Measurements from ENCODE around the gene SIM1.

SIM1 gene

GRCh38 chr6:100456141-100456907 is 8.4 kb downstream of the SIM1 start:
- no peak for DNase-seq

DNA sequence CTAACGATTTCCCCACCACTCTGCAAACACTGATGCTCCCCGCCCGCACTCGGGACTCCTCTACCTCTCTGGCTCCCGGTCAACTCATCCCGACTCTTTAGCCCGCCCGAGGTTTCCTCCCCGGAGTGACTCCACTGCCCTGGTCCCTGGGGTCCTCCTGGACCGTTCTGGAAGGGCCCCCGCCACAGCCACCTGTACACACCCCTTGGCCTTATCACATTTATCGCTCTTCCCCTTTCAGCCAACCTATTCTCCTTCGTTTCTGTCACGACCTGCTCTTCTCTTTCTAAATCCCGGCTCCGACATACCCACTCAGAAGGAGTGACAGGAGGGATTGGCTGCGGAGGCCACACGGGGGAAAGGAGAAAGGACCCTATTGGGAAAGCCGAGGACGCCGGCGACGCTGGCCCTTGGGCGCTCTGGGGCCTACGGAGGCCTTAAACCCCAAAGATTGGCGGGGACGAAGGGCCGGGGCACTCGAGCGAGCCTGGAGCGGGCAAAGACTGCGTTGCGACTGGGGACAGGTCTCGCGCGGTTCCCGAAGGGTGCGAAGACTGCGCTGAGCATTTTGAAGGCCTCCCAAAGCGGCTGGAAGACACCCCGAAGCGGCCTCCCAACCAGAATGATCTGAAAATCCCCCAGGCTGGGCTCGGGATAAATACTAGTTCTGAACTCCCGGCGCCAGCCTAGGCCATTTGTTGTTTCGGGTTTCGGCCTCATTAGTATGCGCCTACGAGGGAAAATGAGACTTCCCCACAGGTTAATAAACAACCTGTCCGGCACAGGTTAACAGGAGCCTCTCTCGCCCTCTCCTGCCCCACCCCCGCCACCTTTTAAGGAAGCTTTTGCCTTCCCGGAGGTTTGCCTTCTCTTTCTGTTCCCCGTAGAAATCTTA is 9.2 kb downstream of the SIM1 start:
- peak; percentile 8 for DNase-seq

GRCh38 chr6:100454551-100455229 is 10.0 kb downstream of the SIM1 start:
- no peak for DNase-seq

- DNase-seq: no peak
Measured at GRCh38 chr6:100453701-100454521, 10.8 kb downstream of the SIM1 start.

GRCh38 chr6:100452998-100453397 is 11.7 kb downstream of the SIM1 start:
- no peak for DNase-seq

GRCh38 chr6:100451577-100451976 is 13.1 kb downstream of the SIM1 start:
- no peak for DNase-seq

DNA sequence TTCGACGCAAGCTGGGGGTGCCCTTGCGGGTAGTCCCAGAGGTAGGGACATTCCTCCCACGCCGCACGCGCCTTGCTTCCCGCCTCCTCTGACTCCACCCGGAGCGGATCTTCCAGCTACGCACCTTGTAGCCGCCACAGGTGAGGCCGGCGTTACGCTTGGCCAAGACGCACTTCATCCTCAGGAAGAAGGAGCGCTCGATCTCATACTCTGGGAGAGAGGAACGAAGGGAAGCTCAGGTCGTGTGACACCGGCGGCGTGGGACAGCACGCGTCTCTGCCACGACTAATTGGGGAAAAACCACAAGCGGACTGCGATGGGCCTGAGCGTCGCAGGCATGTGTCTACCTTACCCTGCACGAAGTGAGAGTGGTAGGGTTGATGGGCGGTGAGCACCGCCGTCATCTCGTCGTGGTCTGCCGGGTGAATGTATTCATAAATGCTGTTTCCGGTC is 15.5 kb downstream of the SIM1 start:
- no peak for DNase-seq

DNA sequence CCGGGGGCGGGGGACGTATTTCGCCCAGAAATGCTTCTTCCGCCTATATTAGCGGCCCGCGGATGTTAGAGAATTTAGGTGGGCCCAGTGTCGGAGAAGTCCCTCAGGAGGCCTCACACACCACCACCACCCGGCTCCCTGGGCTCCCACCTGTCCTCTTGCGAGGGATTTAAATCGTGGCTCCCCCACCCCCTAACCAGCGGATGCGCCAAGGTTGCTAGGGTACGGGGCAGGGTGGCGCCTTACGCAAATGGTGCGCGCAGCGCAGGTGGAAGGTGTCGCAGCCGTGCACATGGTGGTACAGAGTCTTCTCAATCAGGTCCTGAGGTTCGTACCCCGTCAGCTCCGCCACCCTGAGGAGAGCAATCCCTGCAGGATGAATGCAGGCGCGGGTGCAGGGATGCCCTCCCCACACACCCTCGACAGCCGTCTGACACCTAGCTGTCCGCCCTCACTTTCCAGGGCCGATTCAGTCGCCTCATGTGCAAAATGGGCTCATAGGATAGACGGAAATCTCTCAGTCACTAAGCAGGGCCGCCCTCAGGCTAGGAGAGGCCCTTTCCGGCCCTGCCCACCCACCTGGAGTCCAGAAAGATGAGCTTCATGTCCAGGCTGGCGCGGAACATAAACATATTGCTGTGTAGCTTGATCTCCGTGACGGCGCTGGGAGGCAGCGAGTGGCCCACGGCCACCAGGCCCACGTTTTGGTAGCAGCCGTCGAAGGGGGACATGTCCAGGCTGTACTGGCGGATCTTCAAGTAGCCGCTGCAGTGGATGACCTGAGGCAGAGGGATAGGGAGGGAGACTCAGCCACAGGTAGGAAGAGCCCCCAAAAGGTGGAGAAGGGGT is 16.6 kb downstream of the SIM1 start:
- DNase-seq: no peak

DNA sequence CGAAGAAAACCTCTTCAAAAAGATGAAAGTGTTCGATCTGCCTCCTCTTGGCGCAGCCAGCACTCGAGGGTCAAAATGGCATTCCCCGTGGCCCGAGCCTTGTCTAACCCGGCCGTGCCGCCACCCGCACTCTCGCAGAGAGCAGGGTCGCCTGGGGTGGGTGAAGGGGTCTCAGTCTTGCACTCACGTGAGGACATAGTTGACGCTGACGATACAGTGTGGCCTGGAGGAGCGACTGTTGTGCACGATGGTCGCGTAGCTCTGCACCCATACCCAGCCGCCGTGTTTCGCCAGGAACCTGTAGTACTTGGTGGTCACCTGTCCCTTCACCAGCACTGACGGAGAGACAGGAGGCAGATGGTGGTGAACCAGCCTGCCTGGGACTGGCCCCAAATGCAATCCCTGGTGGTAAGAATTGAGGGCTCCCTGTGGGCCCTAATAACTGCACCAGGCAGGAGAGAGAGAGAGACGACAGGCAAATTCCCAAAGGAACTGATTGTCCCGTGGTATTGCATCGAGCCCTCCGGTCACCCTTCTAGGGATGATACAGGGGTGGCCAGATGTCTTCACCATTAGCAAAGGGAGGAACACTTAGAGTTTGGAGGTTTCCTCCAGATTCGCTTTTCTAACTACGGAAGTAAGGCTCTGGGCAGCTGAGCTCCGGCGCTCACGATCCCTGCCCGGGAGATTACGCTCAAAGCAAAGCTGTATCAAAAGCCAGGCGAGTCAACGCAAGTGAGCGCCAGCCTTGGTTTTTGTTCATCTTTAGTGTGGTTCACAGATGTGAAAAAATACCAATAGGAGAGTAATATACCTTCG is 17.4 kb downstream of the SIM1 start:
- peak; percentile 10 for DNase-seq

- DNase-seq: peak; percentile 24
Measured at GRCh38 chr6:100446115-100447080, 18.3 kb downstream of the SIM1 start.

GRCh38 chr6:100445512-100445911 is 19.2 kb downstream of the SIM1 start:
- no peak for DNase-seq

DNA sequence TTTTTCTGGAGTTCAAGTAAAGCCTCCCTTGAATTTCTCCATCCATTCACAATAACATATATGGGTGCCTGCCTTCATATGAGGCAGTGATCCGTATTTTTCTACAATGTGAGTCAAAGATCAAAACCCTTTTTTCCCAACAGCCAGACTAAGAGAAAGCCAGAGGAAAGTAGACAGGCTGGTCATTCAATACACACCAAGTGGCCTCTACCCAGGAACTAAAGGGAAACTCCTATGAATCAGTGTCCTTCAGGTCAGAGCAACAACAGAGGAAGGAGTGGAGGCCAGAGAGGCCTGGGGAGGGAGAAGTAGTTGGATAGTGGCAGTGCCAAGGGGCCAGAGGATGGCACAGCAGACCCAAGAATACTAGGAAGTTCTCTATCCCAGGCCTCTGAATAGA is 23.8 kb downstream of the SIM1 start:
- no peak for DNase-seq

DNA sequence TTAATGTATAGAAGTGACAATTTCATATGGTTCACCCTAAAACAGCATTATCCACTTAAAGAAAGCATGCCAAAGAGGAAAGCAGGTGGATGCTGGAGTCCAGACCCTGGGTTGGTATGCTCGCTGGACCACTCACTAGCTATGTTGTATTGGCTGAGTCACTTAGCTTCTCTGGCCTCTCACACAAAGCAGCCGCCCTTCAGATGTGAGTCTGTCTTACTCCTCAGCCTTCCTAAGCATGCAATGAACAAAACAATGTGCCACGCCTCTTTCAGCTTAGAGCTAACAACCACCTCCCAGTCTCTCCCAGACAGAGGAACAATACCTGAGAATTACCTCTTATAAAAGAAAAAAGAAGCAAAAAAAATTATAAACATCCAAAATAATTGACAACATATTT is 29.4 kb downstream of the SIM1 start:
- no peak for DNase-seq

DNA sequence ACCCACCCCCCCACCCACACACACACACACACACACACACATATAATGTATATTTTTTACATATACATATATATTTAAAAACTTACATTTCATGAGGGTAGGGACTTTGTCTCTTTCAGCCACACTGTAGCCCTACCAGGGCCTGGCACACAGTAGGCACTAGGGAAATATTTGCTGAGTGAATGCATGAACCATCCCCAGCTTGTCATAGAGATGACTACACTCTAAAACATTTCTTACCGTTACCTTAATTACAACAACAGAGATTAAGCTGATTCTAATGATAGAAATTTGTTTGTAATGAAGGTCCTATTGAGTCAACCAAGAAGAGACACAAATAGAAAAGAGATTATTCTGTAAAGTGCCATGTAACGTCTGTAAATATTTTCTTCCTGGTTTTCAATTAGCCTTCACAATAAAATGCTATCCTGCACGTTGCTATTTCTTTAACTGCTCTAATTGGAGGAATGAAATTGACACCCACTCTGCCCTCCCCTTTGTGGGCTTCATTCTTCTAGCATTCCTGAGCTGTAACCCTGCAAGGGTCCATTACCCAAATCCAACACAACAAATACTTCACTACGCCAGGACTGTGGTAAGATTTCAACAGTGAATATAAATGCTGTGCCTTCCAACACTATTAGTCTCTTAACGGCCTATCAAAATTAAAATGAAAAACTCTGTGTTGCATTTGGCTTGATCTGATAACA is 30.8 kb downstream of the SIM1 start:
- DNase-seq: no peak

DNA sequence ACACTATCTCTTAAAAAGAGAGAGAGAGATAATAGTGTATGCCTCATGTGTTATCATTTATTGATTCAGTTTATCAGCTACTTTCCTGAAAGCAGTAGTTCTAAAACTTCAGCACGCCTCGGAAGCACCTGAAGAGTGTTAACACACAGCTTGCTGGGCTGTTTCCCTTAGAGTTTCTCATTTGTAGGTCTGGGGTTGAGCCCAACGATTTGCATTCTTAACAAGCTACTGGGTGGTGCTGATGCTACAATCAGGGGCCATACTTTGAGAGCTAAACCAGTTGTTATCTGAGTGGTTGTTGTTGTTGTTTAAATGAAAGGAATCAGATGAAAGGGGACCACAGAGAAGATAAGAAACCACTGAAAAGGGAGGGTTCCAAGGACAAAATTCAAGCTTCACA is 32.6 kb downstream of the SIM1 start:
- DNase-seq: no peak

- DNase-seq: no peak
Measured at GRCh38 chr6:100430962-100431361, 33.8 kb downstream of the SIM1 start.

GRCh38 chr6:100427452-100427851 is 37.3 kb downstream of the SIM1 start:
- no peak for DNase-seq

- DNase-seq: no peak
Measured at GRCh38 chr6:100426744-100427338, 37.9 kb downstream of the SIM1 start.

All from activated CD4-positive, alpha-beta T cell treated with anti-CD3 and anti-CD28 coated beads for 48 hours (primary cell).